ENCODE results near the gene CD99.

The CD99 gene

GRCh38 chrX:2694914-2695267 is 3.8 kb downstream of the CD99 start:
- no peak for TF ChIP-seq CTCF (conservative IDR thresholded peaks at IDR 0.05; ENCODE audit: low read depth, low read length)
- H3K4me3 ChIP-seq (ENCODE audit: low read depth, low read length): no peak overlapping the region
- DNase-seq (ENCODE audit: low read depth): no peak

GRCh38 chrX:2696698-2697215 is 5.7 kb downstream of the CD99 start:
- no peak for TF ChIP-seq CTCF (conservative IDR thresholded peaks at IDR 0.05; ENCODE audit: low read depth, low read length)
- DNase-seq (ENCODE audit: low read depth): peak; percentile 81

GRCh38 chrX:2697306-2697705 is 6.2 kb downstream of the CD99 start:
- H3K4me3 ChIP-seq (ENCODE audit: low read depth, low read length): no peak overlapping the region
- no peak for DNase-seq (ENCODE audit: low read depth)
- no peak for TF ChIP-seq CTCF (conservative IDR thresholded peaks at IDR 0.05; ENCODE audit: low read depth, low read length)

More at GRCh38 chrX:2696698-2697215, 5.7 kb downstream of the CD99 start:
- H3K4me3 ChIP-seq (ENCODE audit: low read depth, low read length): no peak overlapping the region

GRCh38 chrX:2697741-2698299 is 6.7 kb downstream of the CD99 start:
- H3K4me3 ChIP-seq (ENCODE audit: low read depth, low read length): no peak overlapping the region

GRCh38 chrX:2698604-2699003 is 7.5 kb downstream of the CD99 start:
- no peak for TF ChIP-seq CTCF (conservative IDR thresholded peaks at IDR 0.05; ENCODE audit: low read depth, low read length)

More at GRCh38 chrX:2697741-2698299, 6.7 kb downstream of the CD99 start:
- TF ChIP-seq CTCF (conservative IDR thresholded peaks at IDR 0.05; ENCODE audit: low read depth, low read length): no peak
- DNase-seq (ENCODE audit: low read depth): peak; percentile 49

GRCh38 chrX:2699959-2700358 is 8.9 kb downstream of the CD99 start:
- no peak for TF ChIP-seq CTCF (conservative IDR thresholded peaks at IDR 0.05; ENCODE audit: low read depth, low read length)
- no peak for DNase-seq (ENCODE audit: low read depth)
- H3K4me3 ChIP-seq (ENCODE audit: low read depth, low read length): no peak overlapping the region

More at GRCh38 chrX:2698604-2699003, 7.5 kb downstream of the CD99 start:
- DNase-seq (ENCODE audit: low read depth): no peak
- no peak overlapping the region for H3K4me3 ChIP-seq (ENCODE audit: low read depth, low read length)
